Colonic mucosa (tissue), 4 donors: ENCODE measurements around the gene CRYGS. TPM values are rescaled to one million over a fixed set of nuclear protein-coding genes. Genes with fewer than 3 reads are reported as not detected.

ENCODE experiments used
- DNase-seq: peaks from one replicate; pipeline ENCODE4 v3.0.0-alpha.2; 2020
- H3K27ac ChIP-seq: fragments of 200-600 bp; one replicate; pipeline ENCODE4 v1.8.0; 2021
- H3K27me3 ChIP-seq: fragments of 200-600 bp; one replicate; pipeline ENCODE4 v1.8.0; 2021
- H3K36me3 ChIP-seq: fragments of 200-600 bp; one replicate; pipeline ENCODE4 v1.8.0; 2021
- H3K4me1 ChIP-seq: fragments of 200-600 bp; one replicate; pipeline ENCODE4 v1.8.0; 2021; ENCODE audit warnings: mild to moderate bottlenecking
- H3K4me3 ChIP-seq: fragments of 200-600 bp; one replicate; pipeline ENCODE4 v1.8.0; 2021
- H3K9ac ChIP-seq, 2 donors: one replicate each; pipeline ENCODE4 v1.7.0; 2013; ENCODE audit warnings: control low read depth in 2 of 2, low read depth in 2 of 2, low read length in 2 of 2
- H3K9me3 ChIP-seq: fragments of 200-600 bp; one replicate; pipeline ENCODE4 v1.8.0; 2021
- intact Hi-C: fragments of 100-400 bp; cut with DNase I; formaldehyde crosslinking; loops from one replicate; pipeline ENCODE4 v1.14.1; 2022
- total RNA-seq, 2 donors: library from RNA; stranded (reverse); fragmentation: NEBNext Ultra II Directional in 1 of 2; extraction: Animal tissue kit (Norgen Biotek cat#: 25700) in 1 of 2; gene quantifications; one replicate each; pipeline ENCODE4 v1.2.1, GENCODE V29; 2021
- TF ChIP-seq, protein P1 (sequence below): fragments of 200-600 bp; IDR thresholded peaks from one replicate; pipeline ENCODE4 v1.8.0; 2022; ENCODE audit warnings: antibody characterized with exemption, mild to moderate bottlenecking
- donor health status: healthy.
- donor health status: DM: no; HTN: no; CAD: no.
- donor health status: DM: no; HTN: no; CAD: no.

The CRYGS gene
- total RNA-seq, 2 donors from 2014 or later: 2.3 to 2.6 TPM

- no peak overlapping the region for H3K27ac ChIP-seq
- H3K36me3 ChIP-seq: no peaks in the 10 kb centered on the region
- no peak overlapping the region for H3K4me3 ChIP-seq
- no peak overlapping the region for H3K9ac ChIP-seq
- no peaks in the 10 kb centered on the region for H3K9me3 ChIP-seq
- no peaks in the 10 kb centered on the region for H3K4me1 ChIP-seq
- TF ChIP-seq, protein P1, sequence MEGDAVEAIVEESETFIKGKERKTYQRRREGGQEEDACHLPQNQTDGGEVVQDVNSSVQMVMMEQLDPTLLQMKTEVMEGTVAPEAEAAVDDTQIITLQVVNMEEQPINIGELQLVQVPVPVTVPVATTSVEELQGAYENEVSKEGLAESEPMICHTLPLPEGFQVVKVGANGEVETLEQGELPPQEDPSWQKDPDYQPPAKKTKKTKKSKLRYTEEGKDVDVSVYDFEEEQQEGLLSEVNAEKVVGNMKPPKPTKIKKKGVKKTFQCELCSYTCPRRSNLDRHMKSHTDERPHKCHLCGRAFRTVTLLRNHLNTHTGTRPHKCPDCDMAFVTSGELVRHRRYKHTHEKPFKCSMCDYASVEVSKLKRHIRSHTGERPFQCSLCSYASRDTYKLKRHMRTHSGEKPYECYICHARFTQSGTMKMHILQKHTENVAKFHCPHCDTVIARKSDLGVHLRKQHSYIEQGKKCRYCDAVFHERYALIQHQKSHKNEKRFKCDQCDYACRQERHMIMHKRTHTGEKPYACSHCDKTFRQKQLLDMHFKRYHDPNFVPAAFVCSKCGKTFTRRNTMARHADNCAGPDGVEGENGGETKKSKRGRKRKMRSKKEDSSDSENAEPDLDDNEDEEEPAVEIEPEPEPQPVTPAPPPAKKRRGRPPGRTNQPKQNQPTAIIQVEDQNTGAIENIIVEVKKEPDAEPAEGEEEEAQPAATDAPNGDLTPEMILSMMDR: no peak
- intact Hi-C loops: no loop called here
- H3K27me3 ChIP-seq: no peaks in the 10 kb centered on the region
- DNase-seq: no peak
These were observed 32.5 kb downstream of the CRYGS start for GRCh38 chr3:186511702-186512101.

DNA sequence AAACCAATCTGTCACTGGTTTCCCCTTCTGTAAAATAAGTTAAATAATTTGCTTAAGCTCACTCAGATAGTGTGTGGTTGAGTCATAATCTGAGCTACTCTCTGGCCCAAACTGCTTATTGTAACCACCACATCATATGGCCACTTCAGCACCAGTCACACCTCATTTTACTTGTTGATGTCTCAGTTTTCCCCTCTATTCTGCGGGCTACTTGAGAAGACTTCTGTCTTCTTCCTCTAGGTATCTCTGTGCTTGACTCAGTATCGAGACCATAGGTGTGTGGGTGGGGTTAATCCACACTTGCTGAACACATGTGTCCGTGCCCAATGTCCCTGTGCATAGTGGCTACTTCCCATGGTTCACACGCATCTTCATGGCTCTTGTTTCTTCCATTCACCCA lies 32.9 kb downstream of the CRYGS start:
- intact Hi-C loops: no loop called here
- no peaks in the 10 kb centered on the region for H3K4me1 ChIP-seq

DNA sequence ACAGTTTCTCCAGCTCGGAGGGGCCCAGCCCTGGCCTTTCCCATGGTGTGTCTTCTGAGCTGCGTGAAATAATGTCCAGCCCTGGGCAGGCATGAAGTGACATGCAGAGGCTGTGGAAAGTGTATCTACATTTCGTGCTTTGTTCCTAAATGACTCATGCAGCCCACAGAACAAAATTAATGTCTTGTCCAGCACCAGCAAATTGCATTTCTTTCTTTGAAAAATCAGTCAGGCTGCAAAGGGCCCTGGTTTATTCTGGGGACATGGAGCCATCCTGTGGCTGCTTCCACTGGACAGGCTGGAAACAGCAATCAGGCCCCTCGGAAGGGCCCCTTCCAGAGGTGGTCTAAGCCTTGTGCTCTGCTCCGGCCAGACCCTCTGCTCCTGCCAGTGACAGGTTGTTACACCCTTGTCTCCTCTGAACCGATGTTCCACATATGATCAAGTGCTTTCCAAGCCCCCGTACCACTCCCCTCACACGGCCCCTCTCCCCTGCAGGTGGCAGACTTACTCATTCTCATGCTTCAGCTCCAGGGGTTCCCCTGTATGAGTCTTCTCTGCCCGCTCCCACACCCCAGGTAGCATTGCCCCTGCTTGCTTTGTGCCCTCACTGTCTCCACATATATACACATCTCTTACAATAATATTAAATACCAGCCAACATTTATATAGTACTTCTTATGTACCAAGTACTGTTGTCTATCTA lies 33.7 kb downstream of the CRYGS start:
- intact Hi-C loops: no loop called here
- no peaks in the 10 kb centered on the region for H3K36me3 ChIP-seq
- DNase-seq: no peak

More for the DNA sequence above, 32.9 kb downstream of the CRYGS start:
- H3K27ac ChIP-seq: no peak overlapping the region
- DNase-seq: no peak
- H3K27me3 ChIP-seq: no peaks in the 10 kb centered on the region
- no peak overlapping the region for H3K9ac ChIP-seq
- TF ChIP-seq, protein P1: no peak
- no peaks in the 10 kb centered on the region for H3K9me3 ChIP-seq
- no peaks in the 10 kb centered on the region for H3K36me3 ChIP-seq
- H3K4me3 ChIP-seq: no peak overlapping the region

GRCh38 chr3:186509423-186509822 lies 34.8 kb downstream of the CRYGS start:
- Histone ChIP-seq H3K9me3 (no peaks in the 10 kb centered on the region), H3K27me3 (no peaks in the 10 kb centered on the region), H3K9ac (no peak overlapping the region), H3K36me3 (no peaks in the 10 kb centered on the region), H3K4me1 (no peaks in the 10 kb centered on the region), H3K27ac (no peak overlapping the region), H3K4me3 (no peak overlapping the region)
- DNase-seq: no peak
- TF ChIP-seq, protein P1: no peak
- intact Hi-C loops: no loop called here

More for the DNA sequence above, 33.7 kb downstream of the CRYGS start:
- TF ChIP-seq, protein P1: no peak
- Histone ChIP-seq H3K9ac (no peak overlapping the region), H3K4me3 (no peak overlapping the region), H3K9me3 (no peaks in the 10 kb centered on the region), H3K27ac (no peak overlapping the region), H3K4me1 (no peaks in the 10 kb centered on the region), H3K27me3 (no peaks in the 10 kb centered on the region)

DNA sequence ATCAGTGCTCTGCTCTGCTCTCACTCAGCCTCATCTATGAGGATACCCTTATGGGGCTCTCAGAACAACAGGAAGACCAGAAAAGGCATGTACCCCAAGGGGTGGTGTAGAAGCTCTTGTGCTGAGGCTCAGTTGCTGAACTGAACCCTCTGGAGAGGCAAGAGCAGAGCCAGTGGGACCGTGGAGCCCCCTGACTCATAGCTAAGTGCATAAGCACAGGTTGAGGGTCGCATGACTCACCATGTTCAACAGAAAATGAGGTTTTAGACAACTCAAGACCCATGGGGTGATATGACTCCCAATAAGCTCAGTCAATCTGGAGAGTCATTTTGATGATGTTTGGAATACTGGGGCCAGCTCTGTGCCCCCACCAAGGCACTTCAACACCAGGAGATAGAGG lies 37.3 kb downstream of the CRYGS start:
- Histone ChIP-seq H3K4me1 (no peaks in the 10 kb centered on the region), H3K36me3 (no peaks in the 10 kb centered on the region), H3K27me3 (no peaks in the 10 kb centered on the region), H3K27ac (no peak overlapping the region), H3K4me3 (no peak overlapping the region), H3K9me3 (no peaks in the 10 kb centered on the region), H3K9ac (no peak overlapping the region)
- no peak for DNase-seq
- TF ChIP-seq, protein P1: no peak
- intact Hi-C loops: no loop called here
